ENCODE measurements around the gene CHRNA3. TPM values are rescaled to one million over a fixed set of nuclear protein-coding genes. Genes with fewer than 3 reads are reported as not detected.

CHRNA3 gene
- total RNA-seq, 2 experiments from 2014 or later, result not detected

DNA sequence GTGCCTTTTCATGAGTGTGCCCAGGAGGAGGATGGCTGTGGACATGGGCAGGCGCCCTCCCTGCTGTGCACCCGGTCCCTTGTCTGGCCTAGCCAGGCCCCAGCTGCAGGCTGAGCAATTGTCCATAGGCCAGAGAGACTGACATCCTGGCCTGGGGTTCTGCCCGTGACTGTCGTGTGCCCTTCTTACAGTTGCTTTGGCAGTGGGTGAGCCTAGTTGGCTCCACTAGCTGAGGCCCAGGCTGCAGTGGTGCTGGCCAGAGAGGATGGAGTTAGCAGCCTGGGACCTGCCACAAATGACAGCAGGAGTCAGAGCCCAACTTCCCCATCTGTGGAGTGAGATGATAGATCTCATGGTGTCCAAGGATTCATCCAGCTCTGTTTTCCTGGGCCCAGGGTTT is 29.2 kb upstream of the CHRNA3 start:
- intact Hi-C loops (cut with micrococcal nuclease), result no loop called here
- Mint-ChIP-seq H3K4me1 (ENCODE audit: low read depth) (no peaks in the 10 kb centered on the region), H3K9me3 (no peaks in the 10 kb centered on the region), H3K27me3 (ENCODE audit: low read depth) (no peaks in the 10 kb centered on the region), H3K27ac (no peak overlapping the region), H3K4me3 (no peak overlapping the region), H3K36me3 (ENCODE audit: low read depth) (no peaks in the 10 kb centered on the region)
- CTCF ChIA-PET, result no interaction called here
- no peak for DNase-seq

DNA sequence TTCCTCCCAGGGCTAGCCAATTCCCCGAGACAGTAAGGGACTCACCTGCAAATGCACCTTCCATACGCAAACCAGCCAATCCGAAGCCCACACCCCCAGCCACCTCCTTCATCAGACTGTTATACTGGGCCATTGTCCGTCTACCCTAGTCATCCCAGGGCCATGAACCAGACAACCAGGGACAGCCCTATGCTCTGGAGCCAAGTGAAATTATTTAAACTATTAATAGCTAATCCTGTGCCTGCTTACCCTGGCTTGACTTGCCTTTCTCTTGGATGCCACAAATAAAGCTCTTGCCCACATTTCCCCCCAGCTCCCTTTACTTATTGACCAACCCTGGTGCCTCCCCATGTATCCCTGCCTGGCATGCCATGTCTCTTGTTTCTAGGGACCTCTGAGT is 24.2 kb upstream of the CHRNA3 start:
- intact Hi-C loops (cut with micrococcal nuclease), result no loop called here
- H3K4me1 Mint-ChIP-seq (ENCODE audit: low read depth), result peaks cover 8% of the 10 kb centered on the region
- no peak overlapping the region for H3K4me3 Mint-ChIP-seq
- no peaks in the 10 kb centered on the region for H3K9me3 Mint-ChIP-seq
- H3K36me3 Mint-ChIP-seq (ENCODE audit: low read depth), result no peaks in the 10 kb centered on the region
- CTCF ChIA-PET, result no interaction called here
- peaks cover 10% of the 10 kb centered on the region for H3K27me3 Mint-ChIP-seq (ENCODE audit: low read depth)
- H3K27ac Mint-ChIP-seq, result no peak overlapping the region
- DNase-seq, result no peak

DNA sequence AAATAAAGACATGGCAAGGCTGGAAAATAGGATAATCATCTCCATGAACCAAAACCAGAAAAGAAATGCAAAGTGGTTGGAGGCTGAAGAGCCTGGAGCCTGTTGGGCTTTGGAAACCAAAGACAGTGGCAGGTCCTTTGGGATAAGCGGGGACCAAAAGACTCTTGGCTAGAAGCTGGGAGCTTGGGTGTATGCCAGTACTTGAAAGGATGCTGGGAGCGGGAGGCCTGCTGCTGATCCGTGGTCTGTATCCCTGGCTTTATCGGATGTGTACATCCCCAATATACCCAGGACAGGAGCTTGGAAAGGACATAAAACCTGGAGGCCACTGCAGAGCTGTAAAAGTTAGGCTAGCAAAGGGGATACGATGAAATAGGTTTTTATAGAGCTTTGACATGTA is 21.5 kb upstream of the CHRNA3 start:
- Mint-ChIP-seq H3K4me1 (ENCODE audit: low read depth) (peaks cover 8% of the 10 kb centered on the region), H3K9me3 (no peaks in the 10 kb centered on the region), H3K27me3 (ENCODE audit: low read depth) (peaks cover 18% of the 10 kb centered on the region), H3K36me3 (ENCODE audit: low read depth) (no peaks in the 10 kb centered on the region), H3K27ac (no peak overlapping the region), H3K4me3 (no peak overlapping the region)
- DNase-seq, result no peak
- intact Hi-C loops (cut with micrococcal nuclease), result no loop called here
- CTCF ChIA-PET, result interaction anchor here (1.0 to 1.6 kb wide), 3 partner anchors 67 to 98 kb away, joined by 3 to 4 read pairs (median 4); no protein-coding TSS in a partner anchor

DNA sequence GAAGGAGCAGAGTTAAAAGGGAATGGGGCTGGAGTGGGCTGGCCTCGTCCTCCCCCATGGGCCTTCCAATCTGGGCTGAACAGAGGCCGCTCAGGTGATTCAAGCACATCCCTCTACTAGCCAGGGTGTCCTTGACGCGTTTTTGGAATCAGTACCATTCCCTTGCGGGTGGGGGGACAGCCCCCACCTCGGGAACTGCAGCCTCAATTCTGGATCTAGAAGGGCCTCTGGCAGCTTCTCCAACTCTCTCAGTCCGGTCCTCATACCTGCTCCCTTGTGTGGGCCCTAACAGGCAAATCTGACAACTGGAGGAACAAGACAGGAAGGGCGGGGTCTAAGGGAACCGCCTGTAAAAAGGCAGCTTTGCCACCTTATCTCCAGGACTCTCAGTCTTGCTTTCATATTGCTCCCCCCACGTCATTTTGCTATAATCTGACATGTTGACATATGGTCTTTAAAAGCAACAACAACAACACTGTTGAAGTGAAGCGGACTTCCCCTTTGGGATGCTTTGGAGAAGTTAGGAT is 21.0 kb upstream of the CHRNA3 start:
- DNase-seq, result no peak
- CTCF ChIA-PET, result interaction anchor here (1.0 to 7.1 kb wide), 4 partner anchors 68 to 98 kb away, joined by 3 to 102 read pairs (median 4); no protein-coding TSS in a partner anchor
- intact Hi-C loops (cut with micrococcal nuclease), result no loop called here
- peaks cover 18% of the 10 kb centered on the region for H3K27me3 Mint-ChIP-seq (ENCODE audit: low read depth)
- peaks cover 8% of the 10 kb centered on the region for H3K4me1 Mint-ChIP-seq (ENCODE audit: low read depth)
- no peaks in the 10 kb centered on the region for H3K9me3 Mint-ChIP-seq
- H3K36me3 Mint-ChIP-seq (ENCODE audit: low read depth), result no peaks in the 10 kb centered on the region
- H3K27ac Mint-ChIP-seq, result no peak overlapping the region
- H3K4me3 Mint-ChIP-seq, result peak overlapping the region; percentile 52

DNA sequence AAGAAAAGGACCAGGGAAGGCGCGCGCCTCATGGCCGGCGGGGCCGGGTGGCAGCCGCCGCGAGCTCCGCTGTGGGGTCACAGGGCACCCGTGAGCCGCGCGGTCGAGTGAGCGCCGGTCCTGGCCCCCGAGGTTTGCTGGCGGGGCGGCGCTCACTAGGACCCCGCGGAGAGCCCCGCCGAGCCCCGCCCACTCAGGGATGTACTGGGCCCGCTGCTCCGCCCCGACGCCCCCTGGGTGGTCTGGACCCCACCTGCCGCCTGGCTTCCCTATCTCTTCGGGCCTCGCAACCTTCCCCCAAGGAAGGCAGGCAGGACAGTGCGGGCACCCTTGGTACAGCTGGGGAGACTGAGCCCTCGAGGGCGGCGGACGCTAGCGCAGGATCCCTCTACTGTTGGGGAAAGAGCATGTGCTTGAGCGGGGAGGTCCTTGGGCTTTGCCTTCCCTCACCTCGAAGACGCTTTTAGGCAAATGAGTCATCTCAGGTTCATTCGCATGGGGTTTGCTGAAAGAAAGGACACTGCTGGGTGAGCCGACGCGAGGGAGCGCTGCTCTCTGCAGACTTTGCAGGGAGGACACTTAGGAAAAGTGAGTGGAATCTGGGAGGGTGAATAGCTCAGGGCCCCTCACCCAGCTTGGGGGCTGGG is 20.4 kb upstream of the CHRNA3 start, which contains the start of gene CHRNB4:
TSS of gene CHRNB4 (minus strand) at position 109 of the 647 bp plus-strand sequence. CDS start at position 32, 77 bp downstream.
- peak within 1 kb of the TSS; percentile 52 for H3K4me3 Mint-ChIP-seq
- no peak within 1 kb of the TSS for H3K27ac Mint-ChIP-seq
- DNase-seq, result peak; percentile 10
- intact Hi-C loops (cut with micrococcal nuclease), result no loop called here
- H3K9me3 Mint-ChIP-seq, result no peaks in the 10 kb centered on the region
- peaks cover 18% of the 10 kb centered on the region for H3K27me3 Mint-ChIP-seq (ENCODE audit: low read depth)
- no peaks in the 10 kb centered on the region for H3K36me3 Mint-ChIP-seq (ENCODE audit: low read depth)
- peaks cover 8% of the 10 kb centered on the region for H3K4me1 Mint-ChIP-seq (ENCODE audit: low read depth)
- CTCF ChIA-PET, result interaction anchor here (1.6 to 7.1 kb wide), 2 partner anchors 69 to 99 kb away, joined by 3 to 102 read pairs; no protein-coding TSS in a partner anchor

DNA sequence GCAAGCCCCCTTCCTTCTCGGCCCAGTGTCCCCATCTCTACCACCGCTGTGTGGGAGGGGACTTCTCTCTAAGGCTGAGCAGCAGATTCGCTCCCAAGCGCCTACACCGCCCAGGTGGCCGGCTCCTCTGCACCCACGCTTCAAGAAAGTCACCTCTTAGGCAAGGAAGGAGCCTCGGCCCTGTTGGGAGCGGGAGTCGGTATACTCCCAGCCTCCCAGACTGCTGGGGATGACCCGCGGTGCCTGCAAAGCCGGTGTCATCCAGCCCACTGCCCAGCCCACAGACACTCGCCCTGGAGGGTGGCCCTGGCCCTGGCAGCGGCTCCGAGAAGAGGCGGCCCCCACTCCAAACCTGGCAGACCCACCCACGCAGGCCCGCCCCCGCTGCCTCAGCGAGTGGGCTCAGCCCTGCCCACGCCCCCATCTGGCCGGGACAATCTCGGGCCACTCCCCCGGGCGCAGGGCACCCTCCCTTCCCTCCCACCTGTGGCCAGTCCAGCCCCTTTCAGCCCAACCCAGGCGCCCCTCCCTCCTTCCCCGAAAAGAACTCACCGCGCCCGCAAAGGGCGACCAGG is 19.8 kb upstream of the CHRNA3 start:
- DNase-seq, result no peak
- CTCF ChIA-PET, result interaction anchor here (0.9 to 7.1 kb wide), 4 partner anchors 22 to 99 kb away, joined by 3 to 102 read pairs (median 16); no protein-coding TSS in a partner anchor
- intact Hi-C loops (cut with micrococcal nuclease), result no loop called here
- Mint-ChIP-seq H3K36me3 (ENCODE audit: low read depth) (no peaks in the 10 kb centered on the region), H3K9me3 (no peaks in the 10 kb centered on the region), H3K4me3 (peak overlapping the region; percentile 49), H3K27ac (no peak overlapping the region), H3K27me3 (ENCODE audit: low read depth) (peaks cover 18% of the 10 kb centered on the region), H3K4me1 (ENCODE audit: low read depth) (peaks cover 8% of the 10 kb centered on the region)

DNA sequence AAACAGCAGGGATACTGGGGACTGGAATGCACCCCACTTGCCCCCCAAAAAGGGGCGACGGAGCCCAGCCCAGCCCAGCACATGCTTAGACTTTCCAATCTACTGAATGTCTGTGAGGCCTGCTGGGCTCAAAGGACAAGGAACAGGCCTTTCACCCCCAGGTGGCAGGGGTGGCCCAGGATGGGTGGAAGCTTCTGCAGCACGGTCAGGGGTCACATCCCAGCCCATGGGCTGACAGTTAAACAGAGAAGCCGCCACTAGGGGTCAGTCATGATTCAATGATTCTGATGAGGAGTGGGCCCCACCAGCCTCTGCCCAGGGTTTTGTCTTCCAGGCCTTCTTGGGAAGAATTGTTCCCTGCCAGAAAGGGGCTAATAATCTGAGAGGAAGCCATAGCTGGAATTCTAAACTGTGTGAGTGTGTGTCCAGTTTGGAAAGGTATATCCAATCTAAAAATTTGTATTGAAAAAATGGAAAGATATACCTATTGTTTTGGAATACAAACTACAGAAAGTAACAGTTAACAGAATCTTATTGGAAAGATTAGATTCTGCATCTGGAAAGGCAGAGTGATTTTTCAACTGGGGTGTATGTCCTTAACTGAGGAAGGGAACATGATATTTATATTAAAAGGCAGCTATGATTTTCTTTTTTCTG is 18.0 kb upstream of the CHRNA3 start:
- H3K4me1 Mint-ChIP-seq (ENCODE audit: low read depth), result peaks cover 8% of the 10 kb centered on the region
- H3K4me3 Mint-ChIP-seq, result no peak overlapping the region
- H3K9me3 Mint-ChIP-seq, result no peaks in the 10 kb centered on the region
- intact Hi-C loops (cut with micrococcal nuclease), result loop anchor here (1.0 to 5.0 kb wide), 3 partner anchors 60 to 114 kb away; no protein-coding TSS in a partner anchor
- peak; percentile 75 for DNase-seq
- no peak overlapping the region for H3K27ac Mint-ChIP-seq
- no peaks in the 10 kb centered on the region for H3K36me3 Mint-ChIP-seq (ENCODE audit: low read depth)
- CTCF ChIA-PET, result interaction anchor here (0.7 to 7.1 kb wide), 9 partner anchors 20 to 170 kb away, joined by 3 to 102 read pairs (median 3); no protein-coding TSS in a partner anchor
- peaks cover 18% of the 10 kb centered on the region for H3K27me3 Mint-ChIP-seq (ENCODE audit: low read depth)

DNA sequence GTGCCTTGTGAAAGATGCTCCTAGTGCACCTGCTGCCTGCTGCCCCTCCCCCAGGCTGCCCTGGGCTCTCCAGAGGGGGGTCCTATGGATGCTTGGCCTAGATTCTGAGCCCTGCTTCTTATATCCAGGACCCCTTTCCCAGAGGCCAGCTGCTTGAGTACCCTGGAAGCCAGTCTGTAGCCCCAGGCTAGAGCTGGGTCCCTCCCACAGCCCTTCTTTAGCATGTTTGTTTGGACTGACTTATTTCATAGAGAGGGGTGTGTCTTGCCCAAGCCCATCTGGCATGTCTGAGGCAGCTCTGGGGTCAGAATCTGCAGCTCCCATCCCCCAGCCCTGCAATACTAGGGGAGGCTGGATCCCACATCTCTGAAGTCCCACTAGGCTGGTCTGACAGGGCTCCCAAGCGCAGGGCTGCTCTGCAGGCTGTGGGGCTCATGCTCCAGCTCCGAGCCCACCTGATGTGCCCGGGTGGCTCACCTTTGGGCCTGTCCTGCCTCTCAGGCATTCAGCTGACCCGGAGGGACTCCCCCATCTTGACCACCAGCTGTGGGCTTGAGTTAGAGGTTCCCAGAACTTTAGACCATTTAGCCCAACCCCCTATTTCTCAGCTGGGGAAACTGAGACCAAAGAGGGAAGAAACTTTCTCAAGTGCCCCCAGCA is 17.1 kb upstream of the CHRNA3 start:
- H3K27me3 Mint-ChIP-seq (ENCODE audit: low read depth), result peaks cover 18% of the 10 kb centered on the region
- peaks cover 4% of the 10 kb centered on the region for H3K9me3 Mint-ChIP-seq
- intact Hi-C loops (cut with micrococcal nuclease), result loop anchor here (1.0 to 5.0 kb wide), 3 partner anchors 61 to 114 kb away; no protein-coding TSS in a partner anchor
- peaks cover 8% of the 10 kb centered on the region for H3K4me1 Mint-ChIP-seq (ENCODE audit: low read depth)
- no peak for DNase-seq
- H3K27ac Mint-ChIP-seq, result no peak overlapping the region
- no peak overlapping the region for H3K4me3 Mint-ChIP-seq
- H3K36me3 Mint-ChIP-seq (ENCODE audit: low read depth), result no peaks in the 10 kb centered on the region
- CTCF ChIA-PET, result interaction anchor here (0.8 to 7.1 kb wide), 6 partner anchors 14 to 113 kb away, joined by 3 to 102 read pairs (median 4); no protein-coding TSS in a partner anchor

DNA sequence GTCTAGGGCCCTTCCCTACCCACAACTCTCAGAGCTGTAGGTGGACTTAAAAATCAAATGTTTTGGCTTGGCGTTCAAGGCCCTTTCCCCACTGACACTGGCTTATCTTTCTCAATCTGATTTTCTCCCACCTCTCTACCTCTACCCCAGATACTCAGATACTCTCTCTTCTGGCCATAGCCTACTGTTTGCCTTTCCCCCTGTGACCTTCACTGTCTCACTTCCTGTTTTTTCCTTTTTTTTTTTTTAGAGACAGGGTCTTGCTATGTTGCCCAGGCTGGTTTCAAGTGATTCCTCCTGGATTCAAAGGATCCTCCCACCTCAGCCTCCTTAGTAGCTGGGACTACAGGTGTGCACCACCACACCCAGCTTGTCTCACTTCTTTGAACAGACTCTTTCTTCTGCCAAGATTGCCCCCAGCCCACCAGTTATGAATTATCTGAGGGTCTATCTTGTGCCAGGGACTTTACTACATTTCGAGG is 15.6 kb upstream of the CHRNA3 start:
- Mint-ChIP-seq H3K4me3 (no peak overlapping the region), H3K27me3 (ENCODE audit: low read depth) (peaks cover 12% of the 10 kb centered on the region), H3K36me3 (ENCODE audit: low read depth) (no peaks in the 10 kb centered on the region), H3K9me3 (peaks cover 7% of the 10 kb centered on the region), H3K4me1 (ENCODE audit: low read depth) (peaks cover 3% of the 10 kb centered on the region), H3K27ac (no peak overlapping the region)
- intact Hi-C loops (cut with micrococcal nuclease), result loop anchor here (5.0 kb wide), 1 partner anchor 116 kb away; no protein-coding TSS in a partner anchor
- no peak for DNase-seq
- CTCF ChIA-PET, result interaction anchor here (4.0 to 7.1 kb wide), 2 partner anchors 74 to 103 kb away, joined by 25 to 102 read pairs; no protein-coding TSS in a partner anchor

DNA sequence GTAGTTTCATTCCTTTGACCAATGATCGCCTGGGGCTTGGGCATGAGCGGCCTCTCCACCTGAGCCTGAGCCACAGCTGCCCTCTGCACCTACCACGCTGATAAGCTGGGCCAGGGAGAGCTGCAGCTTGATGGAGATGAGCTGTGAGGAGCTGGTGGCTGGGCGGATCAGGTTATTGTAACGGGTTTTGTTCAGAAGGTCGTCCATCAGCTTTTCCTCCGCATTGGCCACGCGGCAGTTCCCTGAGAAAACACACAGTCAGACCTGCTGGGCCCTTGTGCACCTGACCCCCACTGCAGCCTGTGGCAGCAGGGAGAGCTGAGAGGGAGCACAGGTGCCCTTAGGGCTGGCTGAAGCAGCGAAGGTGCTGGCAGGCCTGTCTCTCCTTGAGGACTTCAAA is 14.6 kb upstream of the CHRNA3 start:
- Mint-ChIP-seq H3K27me3 (ENCODE audit: low read depth) (peaks cover 10% of the 10 kb centered on the region), H3K9me3 (peaks cover 7% of the 10 kb centered on the region), H3K4me1 (ENCODE audit: low read depth) (no peaks in the 10 kb centered on the region), H3K36me3 (ENCODE audit: low read depth) (no peaks in the 10 kb centered on the region), H3K27ac (no peak overlapping the region), H3K4me3 (no peak overlapping the region)
- CTCF ChIA-PET, result interaction anchor here (7.1 kb wide), 1 partner anchor 75 kb away, joined by 102 read pairs; no protein-coding TSS in a partner anchor
- no peak for DNase-seq
- intact Hi-C loops (cut with micrococcal nuclease), result loop anchor here (5.0 kb wide), 1 partner anchor 117 kb away; no protein-coding TSS in a partner anchor

All from activated naive CD4-positive, alpha-beta T cell treated with anti-CD3 and anti-CD28 coated beads for 36 hours (primary cell).